GM18861 (cell line): ENCODE data around the gene KRTAP10-5.
"Not testable (repeated sequence)": the region's sequence is repeated elsewhere in the genome, so short reads cannot be mapped to it uniquely, and the experiment has no call there.

Experiments used
- ATAC-seq: cut with Tn5 transposase; IDR thresholded peaks from one replicate; pipeline ENCODE4 v1.9.1; 2021; ENCODE audit not compliant: unreplicated experiment

Gene KRTAP10-5

GRCh38 chr21:44571844-44572782 is 8.3 kb downstream of the KRTAP10-5 start:
- ATAC-seq, result no peak

DNA sequence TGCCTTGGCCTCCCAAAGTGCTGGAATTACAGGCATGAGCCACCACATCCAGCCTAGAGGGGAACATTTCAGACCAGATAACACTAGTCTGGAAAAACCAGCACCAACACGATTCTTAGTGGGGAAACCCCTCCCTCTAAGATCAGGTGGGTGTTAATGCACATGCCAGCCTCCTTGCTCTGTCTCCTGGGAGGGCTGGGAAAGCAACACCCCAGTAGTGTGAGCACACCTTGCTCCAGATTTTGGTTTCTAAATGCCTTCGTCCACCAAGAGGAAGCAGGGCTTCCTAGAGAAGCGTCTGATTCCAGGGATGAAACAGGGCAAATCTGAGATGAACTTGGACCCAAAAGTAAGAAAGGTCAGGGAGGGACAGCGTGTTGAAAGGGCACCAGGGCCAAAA is 9.1 kb downstream of the KRTAP10-5 start:
- ATAC-seq, result no peak

GRCh38 chr21:44569861-44570517 is 10.4 kb downstream of the KRTAP10-5 start:
- no peak for ATAC-seq

- no peak for ATAC-seq
Measured at GRCh38 chr21:44568667-44569556, 11.5 kb downstream of the KRTAP10-5 start.

DNA sequence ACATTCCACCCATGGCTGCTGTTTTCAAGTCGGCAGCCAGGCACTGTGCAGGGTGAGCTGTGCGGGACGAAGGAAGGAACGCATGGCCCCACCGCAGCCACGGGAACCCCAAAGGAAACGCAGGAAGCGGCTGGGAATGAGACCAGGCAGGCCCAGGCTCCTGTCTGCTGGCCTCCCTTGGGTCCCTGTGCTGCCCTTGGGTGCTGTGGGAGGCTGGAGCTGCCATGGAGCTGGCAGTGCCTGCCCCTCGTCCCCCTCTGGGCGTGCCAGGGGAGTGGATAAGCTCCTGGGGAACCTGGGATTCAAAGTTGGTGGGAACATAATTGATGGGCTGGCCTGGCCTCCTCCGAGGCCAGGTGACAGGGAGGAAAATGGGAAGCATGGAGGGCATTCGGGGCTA is 12.1 kb downstream of the KRTAP10-5 start:
- no peak for ATAC-seq

- no peak for ATAC-seq
Measured at GRCh38 chr21:44567481-44568171, 12.8 kb downstream of the KRTAP10-5 start.

- no peak for ATAC-seq
Measured at GRCh38 chr21:44566403-44566802, 14.0 kb downstream of the KRTAP10-5 start.

DNA sequence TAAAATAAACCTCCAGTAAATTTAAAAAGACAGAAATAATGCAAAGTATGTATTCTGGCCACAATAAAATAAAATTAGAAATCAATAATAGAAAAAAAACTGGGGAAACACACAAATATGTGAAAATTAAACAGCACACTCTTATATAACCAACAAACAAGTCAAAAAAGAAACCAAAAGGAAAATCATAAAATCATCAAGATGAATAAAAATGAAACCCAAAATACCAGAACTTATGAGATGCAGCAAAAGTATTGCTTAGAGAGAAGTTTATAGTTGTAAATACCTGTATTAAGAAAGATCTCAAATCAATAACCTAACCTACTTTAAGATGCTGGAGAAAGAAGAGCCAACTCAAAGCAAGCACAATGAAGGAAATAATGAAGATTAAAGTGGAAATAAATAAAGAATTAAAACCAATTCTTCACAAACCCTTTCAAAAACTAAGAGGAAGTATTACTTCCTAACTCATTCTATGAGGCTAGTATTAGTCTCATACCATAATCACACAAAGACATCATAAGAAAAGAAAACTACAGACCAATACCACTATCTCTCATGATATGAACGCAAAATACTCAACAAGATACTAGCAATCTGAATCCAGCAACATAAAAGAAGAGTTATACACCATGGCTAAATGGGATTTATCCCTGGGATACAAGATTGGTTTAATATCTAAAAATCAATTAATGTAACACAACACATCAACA is 15.4 kb downstream of the KRTAP10-5 start:
- ATAC-seq, result no peak

DNA sequence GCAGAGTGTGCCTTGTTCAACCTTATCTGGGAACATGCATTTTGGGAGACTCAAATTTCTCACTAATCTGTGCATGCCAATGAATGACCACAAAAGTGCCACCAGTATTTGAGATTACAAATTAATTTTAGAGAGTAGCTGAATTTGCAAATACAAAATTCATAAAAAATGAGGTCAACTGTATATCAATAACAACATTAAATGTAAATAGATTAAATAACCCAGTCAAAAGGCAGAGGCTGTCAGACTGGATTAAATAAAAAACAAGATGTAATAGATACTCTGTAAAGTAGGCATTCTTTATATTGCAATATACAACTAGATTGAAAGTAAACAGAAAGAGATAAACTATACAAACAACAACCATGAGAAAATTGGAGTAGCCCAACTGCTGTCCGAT is 16.3 kb downstream of the KRTAP10-5 start:
- ATAC-seq, result no peak

- no peak for ATAC-seq
Measured at GRCh38 chr21:44558695-44559094, 21.7 kb downstream of the KRTAP10-5 start, which contains the start of gene KRTAP10-3. Gene KRTAP10-3 (minus strand): TSS chr21:44558795. CDS start chr21:44558715, 80 bp downstream.

DNA sequence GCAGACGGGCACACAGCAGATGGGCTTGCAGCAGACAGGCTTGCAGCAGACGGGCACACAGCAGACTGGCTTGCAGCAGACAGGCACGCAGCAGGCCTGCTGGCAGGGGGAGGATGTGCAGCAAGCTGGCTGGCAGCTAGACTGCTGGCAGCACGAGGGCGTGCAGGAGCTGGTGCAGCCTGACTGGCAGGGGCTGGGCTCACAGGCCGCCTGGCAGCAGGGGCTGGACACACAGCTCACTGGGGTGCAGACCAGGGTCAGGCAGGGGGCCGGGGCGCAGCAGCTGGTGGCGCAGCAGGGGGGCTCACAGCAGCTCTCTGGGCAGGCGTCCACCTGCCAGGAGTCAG is 22.1 kb downstream of the KRTAP10-5 start:
- ATAC-seq, result not testable (repeated sequence)

- ATAC-seq, result no peak
Measured at GRCh38 chr21:44557491-44558328, 22.7 kb downstream of the KRTAP10-5 start.

DNA sequence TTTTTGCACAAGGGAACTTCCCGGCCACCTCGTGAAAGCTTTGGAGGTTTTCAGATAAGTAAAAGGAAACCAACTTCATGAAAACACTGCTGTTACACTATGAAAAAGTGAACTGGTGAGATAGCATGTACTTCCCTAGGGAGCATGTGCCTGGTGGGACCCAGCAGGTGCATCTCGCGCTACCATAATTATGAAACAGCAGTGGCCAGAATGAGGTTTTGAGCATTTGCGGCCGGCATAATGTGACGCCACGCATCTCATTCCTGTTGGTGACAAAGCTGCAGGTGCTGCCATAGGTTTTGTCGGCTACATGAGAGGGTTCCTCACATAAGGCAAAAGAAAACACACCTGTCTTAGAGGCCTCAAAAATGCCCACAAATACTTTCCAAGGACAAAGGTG is 23.5 kb downstream of the KRTAP10-5 start:
- no peak for ATAC-seq

GRCh38 chr21:44555200-44555875 is 25.1 kb downstream of the KRTAP10-5 start:
- ATAC-seq, result no peak

- no peak for ATAC-seq
Measured at GRCh38 chr21:44552681-44553080, 27.7 kb downstream of the KRTAP10-5 start.

DNA sequence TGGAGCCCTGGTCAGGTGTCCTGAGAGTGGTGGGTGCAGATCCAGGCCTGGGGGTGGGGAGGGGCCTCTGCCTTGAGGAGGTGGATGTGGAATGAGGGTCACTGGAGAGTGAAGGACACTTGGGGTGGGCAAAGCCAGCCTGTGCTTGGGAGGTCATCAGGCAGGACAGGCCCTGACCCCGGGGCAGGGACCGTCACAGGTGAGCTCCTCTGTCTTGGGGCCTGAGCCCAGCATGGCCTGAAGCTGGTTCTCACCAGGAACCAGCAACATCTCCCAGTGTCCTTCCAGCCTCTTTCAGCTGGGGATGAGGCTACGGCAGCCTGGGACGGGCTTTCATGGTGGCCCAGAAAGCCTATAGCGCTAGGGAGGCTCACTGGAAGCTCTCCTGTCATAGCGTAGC is 28.3 kb downstream of the KRTAP10-5 start:
- ATAC-seq, result no peak

DNA sequence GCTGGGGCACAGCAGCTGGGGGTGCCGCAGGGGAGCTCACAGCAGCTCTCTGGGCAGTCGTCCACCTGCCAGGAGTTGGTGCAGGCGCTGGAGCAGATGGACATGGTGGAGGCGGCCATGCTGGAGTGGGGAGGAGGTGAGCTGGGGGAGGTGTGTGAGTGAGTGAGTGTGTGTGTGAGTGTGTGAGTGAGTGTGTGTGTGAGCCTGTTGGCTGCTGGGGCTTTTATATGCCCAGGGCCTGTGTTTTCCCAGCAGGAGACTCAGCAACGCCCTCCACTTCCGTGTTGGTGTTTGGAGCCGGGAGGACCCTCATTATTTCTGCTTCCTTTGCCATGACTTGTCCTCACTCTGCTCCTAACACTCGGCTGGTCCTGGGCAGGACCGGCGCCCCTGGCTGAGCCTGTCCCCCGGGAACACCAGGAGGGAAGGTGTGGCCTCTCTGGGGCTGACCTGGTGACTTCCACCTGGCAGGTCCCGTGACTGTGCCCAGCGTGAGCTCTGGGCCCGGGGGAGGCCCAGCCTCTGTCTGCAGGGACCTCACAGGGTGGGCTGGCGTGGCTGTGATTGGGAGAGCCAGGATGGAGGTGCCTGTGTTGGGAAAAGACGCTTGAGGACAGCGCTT is 29.0 kb downstream of the KRTAP10-5 start, which contains the start of gene KRTAP10-2:
TSS of gene KRTAP10-2 (minus strand) at position 166 of the 622 bp plus-strand sequence. CDS start at position 119, 47 bp downstream.
- ATAC-seq, result no peak

GRCh38 chr21:44550807-44551206 is 29.6 kb downstream of the KRTAP10-5 start:
- ATAC-seq, result no peak
